Activated T-helper 1 cell treated with Interleukin-2 at 50 U/mL for 16 hours (primary cell): ENCODE measurements around the gene FCHSD2.
A peak's percentile ranks its signal among the peaks of the same experiment; 100 is the strongest.
"Not testable (repeated sequence)": the region's sequence is repeated elsewhere in the genome, so short reads cannot be mapped to it uniquely, and the experiment has no call there.

ENCODE experiments used
- DNase-seq: peaks from one replicate; pipeline ENCODE4 v3.0.0-alpha.2; 2020; ENCODE audit warnings: low read depth

The FCHSD2 gene

GRCh38 chr11:72833083-72833733, 308.9 kb downstream of the FCHSD2 start:
- no peak for DNase-seq

- no peak for DNase-seq
Measured at GRCh38 chr11:72832301-72833082, 309.6 kb downstream of the FCHSD2 start.

GRCh38 chr11:72831521-72832300, 310.4 kb downstream of the FCHSD2 start:
- DNase-seq: peak; percentile 24

GRCh38 chr11:72829884-72830533, 312.1 kb downstream of the FCHSD2 start:
- DNase-seq: no peak

GRCh38 chr11:72829178-72829577, 312.9 kb downstream of the FCHSD2 start:
- DNase-seq: no peak

- no peak for DNase-seq
Measured at GRCh38 chr11:72828692-72829101, 313.4 kb downstream of the FCHSD2 start.

GRCh38 chr11:72828081-72828567, 314.0 kb downstream of the FCHSD2 start:
- no peak for DNase-seq

GRCh38 chr11:72827656-72828055, 314.5 kb downstream of the FCHSD2 start:
- DNase-seq: not testable (repeated sequence)

- no peak for DNase-seq
Measured at GRCh38 chr11:72826942-72827480, 315.1 kb downstream of the FCHSD2 start.

- no peak for DNase-seq
Measured at GRCh38 chr11:72826191-72826941, 315.8 kb downstream of the FCHSD2 start.

GRCh38 chr11:72825661-72826060, 316.5 kb downstream of the FCHSD2 start:
- no peak for DNase-seq

- no peak for DNase-seq
Measured at GRCh38 chr11:72824811-72825505, 317.2 kb downstream of the FCHSD2 start.

- DNase-seq: no peak
Measured at GRCh38 chr11:72824020-72824419, 318.1 kb downstream of the FCHSD2 start.

GRCh38 chr11:72823105-72823804, 318.9 kb downstream of the FCHSD2 start:
- no peak for DNase-seq

- DNase-seq: peak; percentile 91
Measured at GRCh38 chr11:72821920-72822799, 320.0 kb downstream of the FCHSD2 start.

GRCh38 chr11:72821221-72821919, 320.7 kb downstream of the FCHSD2 start:
- DNase-seq: no peak

- DNase-seq: no peak
Measured at GRCh38 chr11:72820439-72821139, 321.5 kb downstream of the FCHSD2 start.
